NT2/D1 (cell line): Measurements from ENCODE around the gene PPM1A.

Experiments
- SUZ12 ChIP-seq: IDR thresholded peaks from 2 replicates; pipeline ENCODE4 v1.6.1; 2011; ENCODE audit not compliant: insufficient read length, insufficient read depth; ENCODE audit errors: extremely low read depth
- YY1 ChIP-seq: IDR thresholded peaks from 2 replicates; pipeline ENCODE4 v1.6.1; 2011; ENCODE audit not compliant: insufficient read length, insufficient read depth
- ZNF274 ChIP-seq: IDR thresholded peaks from 2 replicates; pipeline ENCODE4 v1.6.1; 2011; ENCODE audit warnings: mild to moderate bottlenecking, low read depth, low read length

GRCh38 chr14:60210703-60211102 is 38.3 kb upstream of the PPM1A start:
- no peak for TF ChIP-seq YY1
- no peak for TF ChIP-seq ZNF274
- no peak for TF ChIP-seq SUZ12
